DMS53 (cell line): ENCODE results near the gene MPC2.
"Not testable (repeated sequence)": the region's sequence is repeated elsewhere in the genome, so short reads cannot be mapped to it uniquely, and the experiment has no call there.

Experiments used
- DNase-seq: peaks from one replicate; lab custom pipeline; 2025; lab: John Stamatoyannopoulos, UW

Gene MPC2

DNA sequence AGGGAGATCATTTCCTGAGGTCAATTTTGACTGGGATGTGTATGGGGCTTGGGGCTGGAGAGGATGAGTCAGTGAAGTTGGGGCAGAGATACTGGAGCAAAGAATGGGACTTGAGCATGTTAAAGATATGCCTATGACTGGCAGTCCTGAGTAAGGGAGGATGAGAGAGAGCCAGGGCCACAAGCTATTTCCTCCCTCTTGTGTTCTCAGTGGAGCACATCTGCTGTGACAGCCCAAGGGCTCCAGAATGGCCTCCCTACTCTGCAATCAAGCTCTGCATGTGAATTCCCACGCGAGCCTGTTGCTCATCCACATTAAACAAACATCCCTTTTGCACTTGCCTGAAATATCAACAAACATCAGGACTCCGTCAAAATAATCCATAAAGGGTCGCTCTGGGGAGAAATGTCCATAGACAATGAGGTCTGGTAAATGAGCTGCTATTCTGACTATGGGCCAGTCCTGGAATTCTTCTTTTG lies 32.2 kb downstream of the MPC2 start:
- peak; percentile 96 for DNase-seq

- DNase-seq: no peak
These were observed 36.0 kb downstream of the MPC2 start for GRCh38 chr1:167900907-167901306.

DNA sequence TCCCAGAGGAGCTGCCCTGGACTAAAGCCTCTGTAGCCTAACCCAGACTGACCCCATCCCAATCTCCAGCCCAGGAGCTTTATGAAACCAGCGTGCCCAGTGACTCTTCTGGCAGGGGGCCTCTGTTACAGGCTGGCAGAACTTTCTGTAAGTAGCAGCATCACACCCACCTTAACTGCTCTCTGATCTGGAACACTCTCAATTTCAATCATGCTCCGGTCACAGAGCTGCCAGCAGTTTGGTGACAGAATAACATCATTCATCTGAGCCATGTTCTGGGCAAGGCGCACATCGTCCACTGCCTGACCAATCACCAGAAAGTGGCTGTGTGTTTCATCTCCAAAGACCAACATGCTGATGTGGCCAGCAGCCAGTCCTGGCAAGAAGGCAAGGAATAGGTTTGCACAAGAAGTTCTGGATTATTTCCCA lies 37.6 kb downstream of the MPC2 start:
- DNase-seq: no peak

DNA sequence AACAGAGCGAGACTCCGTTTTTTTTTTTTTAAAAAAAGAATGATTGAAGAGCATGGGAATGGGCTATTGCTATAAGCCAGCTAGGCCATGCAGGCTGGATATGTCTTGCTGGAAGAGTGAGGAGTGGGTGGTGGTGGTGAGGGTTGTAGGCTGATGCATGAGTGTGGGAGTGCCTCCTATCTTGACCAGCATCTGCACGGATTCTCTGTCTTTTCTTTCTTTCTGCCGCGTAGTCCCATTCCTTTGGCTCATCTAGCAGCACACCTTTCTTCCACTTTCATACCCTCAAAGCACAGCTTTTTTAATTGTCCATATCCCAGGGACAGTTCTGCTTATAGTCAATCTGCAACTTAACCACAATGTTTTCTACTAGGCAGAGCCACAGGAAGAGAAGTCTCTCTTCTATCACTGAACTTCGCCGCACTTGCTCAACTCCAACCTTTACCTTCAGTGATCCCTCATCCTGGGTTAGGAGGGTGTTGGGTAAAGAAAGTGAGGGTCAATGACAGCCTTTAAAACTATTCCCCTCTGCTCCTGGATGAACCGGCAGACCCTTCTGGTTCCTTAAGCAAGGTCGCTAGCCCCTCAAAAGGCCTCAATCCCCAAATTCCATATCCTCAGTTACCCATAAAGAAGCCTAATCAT lies 38.2 kb downstream of the MPC2 start:
- DNase-seq: no peak

DNA sequence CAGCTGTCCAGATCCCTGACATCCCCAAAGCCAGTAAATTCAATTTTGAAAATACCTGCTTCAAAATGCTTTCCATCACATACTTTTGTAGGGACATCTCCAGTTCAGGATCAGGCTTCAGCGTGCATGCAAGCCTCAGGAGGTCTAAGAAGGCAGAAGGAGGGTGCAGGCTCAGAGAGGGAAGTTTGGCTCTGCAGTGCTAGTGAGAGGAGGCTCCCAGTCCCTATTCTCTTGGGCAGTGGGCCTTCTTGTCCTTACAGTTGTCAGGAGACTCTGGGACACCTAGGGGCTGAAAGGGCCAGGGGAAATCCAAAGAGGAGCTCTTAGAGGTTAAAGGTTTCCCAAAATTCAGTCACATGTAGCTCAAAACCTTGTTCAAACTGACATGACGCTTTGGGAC lies 43.1 kb downstream of the MPC2 start:
- no peak for DNase-seq

DNA sequence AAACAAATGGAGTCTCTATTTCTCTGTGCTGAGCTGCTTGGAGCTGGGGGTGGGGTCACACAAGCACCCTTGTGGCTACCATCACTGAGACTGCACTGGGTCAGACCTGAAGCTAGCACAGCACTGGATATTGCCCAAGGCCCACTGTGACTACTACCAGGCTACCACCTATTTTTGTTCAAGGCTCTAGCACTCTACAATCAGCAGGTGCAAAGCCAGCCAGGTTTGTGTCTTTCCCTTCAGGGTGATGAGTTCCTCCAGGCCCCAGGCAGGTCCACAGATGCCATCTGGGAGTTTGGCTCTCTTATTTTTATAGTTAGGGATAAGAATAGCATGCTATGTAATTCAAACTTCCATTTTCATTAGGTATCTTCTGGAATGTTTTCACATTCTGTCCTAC lies 46.5 kb downstream of the MPC2 start:
- DNase-seq: no peak

DNA sequence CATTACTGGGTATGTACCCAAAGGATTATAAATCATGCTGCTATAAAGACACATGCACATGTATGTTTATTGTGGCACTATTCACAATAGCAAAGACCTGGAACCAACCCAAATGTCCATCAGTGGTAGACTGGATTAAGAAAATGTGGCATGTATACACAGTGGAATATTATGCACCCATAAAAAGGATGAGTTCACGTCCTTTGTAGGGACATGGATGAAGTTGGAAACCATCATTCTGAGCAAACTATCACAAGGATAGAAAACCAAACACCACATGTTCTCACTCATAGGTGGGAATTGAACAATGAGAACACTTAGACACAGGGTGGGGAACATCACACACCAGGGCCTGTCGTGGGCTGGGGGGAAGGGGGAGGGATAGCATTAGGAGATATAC lies 49.7 kb downstream of the MPC2 start:
- DNase-seq: not testable (repeated sequence)

DNA sequence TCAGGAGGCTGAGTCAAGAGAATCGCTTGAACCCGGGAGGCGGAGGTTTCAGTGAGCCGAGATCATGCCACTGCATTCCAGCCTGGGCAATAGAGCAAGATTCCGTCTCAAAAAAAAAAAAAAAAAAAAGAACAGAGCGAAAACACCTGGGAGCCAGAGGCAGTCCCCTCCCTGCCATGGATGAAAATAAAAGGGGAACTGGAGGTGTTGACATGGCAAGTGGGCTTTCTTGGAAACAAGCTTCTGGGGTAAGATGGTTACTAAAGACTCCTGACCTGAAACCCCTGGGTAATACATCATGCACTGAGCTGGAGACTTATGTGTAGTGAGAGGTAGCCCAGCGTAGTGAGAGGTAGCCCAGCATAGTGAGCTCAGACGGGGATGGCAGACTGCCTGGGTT lies 54.5 kb downstream of the MPC2 start:
- no peak for DNase-seq

DNA sequence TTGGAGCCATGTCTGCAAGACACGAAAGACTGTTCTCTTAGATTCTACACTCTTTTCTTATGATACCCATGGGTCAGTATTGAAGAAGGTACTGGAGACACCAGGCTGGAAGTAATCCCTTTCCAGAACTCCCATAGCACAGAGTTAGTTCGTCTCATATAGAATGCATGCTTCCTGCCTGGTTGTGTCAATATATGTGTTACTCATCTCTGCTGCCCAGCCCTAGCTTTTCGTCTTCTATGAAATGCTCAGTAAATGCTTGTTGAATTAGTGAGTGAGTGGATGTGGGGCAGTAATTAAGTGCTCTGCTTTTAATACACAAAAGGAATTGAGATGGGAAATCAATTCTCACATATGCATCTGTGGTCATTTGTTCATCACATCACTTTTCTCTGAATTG lies 55.1 kb downstream of the MPC2 start:
- DNase-seq: peak; percentile 15

- no peak for DNase-seq
These were observed 55.8 kb downstream of the MPC2 start for GRCh38 chr1:167881069-167881468.

- DNase-seq: no peak
These were observed 56.3 kb downstream of the MPC2 start for GRCh38 chr1:167880580-167881021.

DNA sequence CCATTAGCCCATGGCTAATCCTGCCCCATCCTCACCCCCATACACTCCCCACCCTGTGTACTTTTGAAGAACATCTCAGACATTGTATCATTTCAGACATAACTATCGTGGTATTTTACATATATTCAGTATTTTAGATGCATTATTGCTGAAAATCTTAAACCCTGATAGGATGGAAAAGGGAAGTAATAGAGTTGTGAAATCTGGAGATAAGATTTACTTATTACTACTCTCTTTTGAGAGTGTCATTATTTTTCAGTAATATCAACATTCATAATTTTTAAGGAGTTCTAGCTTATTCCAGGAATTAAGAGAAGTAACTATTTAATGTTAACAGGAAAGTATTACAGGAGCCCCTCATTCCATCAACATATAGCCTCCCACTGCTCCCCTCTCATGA lies 57.4 kb downstream of the MPC2 start:
- DNase-seq: no peak

DNA sequence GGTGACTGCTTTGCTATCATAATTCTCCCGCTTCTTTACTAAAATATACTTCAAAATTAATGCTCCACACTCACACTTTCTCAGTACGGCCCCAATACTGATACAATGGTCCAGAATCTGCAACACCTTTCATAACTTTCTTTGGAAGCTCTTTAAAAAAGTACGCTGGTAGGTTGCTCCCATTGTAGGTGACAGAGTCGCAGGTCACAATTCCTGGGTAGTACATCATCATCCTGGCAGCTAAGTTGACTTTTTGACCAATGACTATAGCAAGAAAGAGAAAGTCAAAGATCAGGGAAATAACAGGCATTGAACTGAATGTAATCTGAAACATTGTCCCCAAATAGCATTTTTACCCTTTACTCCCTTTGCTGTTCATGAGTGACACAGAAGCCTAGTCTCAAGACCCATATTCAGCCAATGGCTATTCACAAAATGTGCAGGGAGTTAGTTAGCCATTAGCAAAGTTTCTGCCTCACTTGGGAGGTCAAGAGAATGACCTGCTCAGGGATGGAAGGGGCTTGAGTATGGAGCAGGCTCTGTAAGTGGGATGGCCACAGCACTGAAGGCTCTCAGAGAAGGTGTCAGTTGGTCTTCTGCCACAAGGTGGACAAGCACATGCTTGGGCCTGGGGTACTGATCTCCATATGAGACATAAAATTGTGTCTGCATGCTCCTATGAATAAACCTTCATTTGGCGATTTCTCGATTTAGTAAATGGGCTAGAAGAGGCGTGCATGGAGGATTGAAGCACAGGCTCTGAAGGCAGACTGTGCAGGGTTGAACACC lies 58.3 kb downstream of the MPC2 start:
- peak; percentile 14 for DNase-seq

GRCh38 chr1:167876597-167877175 lies 60.2 kb downstream of the MPC2 start:
- no peak for DNase-seq

GRCh38 chr1:167871331-167871730 lies 65.5 kb downstream of the MPC2 start:
- no peak for DNase-seq

- DNase-seq: not testable (repeated sequence)
These were observed 67.5 kb downstream of the MPC2 start for GRCh38 chr1:167869157-167870001.

- not testable (repeated sequence) for DNase-seq
These were observed 70.0 kb downstream of the MPC2 start for GRCh38 chr1:167866739-167867414.
